H1 (cell line): ENCODE measurements around the gene KIFC1. TPM values are rescaled to one million over a fixed set of nuclear protein-coding genes. Genes with fewer than 3 reads are reported as not detected.
"Not testable (repeated sequence)": the region's sequence is repeated elsewhere in the genome, so short reads cannot be mapped to it uniquely, and the experiment has no call there.

Experiments
- CTCF ChIA-PET: fragments of 300-600 bp; sonication (Branson Sonifier 250); formaldehyde crosslinking; loops from one replicate; lab custom pipeline; 2021; ENCODE audit not compliant: partially characterized antibody; lab: Charles Lee
- POLR2A ChIA-PET: fragments of 300-600 bp; sonication (Branson Sonifier 250); formaldehyde crosslinking; loops from one replicate; lab custom pipeline; 2021; ENCODE audit warnings: inconsistent platforms; ENCODE audit not compliant: partially characterized antibody; lab: Charles Lee
- DNase-seq, 2 experiments: peaks; one replicate each; pipeline versions ENCODE4 v3.0.0 to v3.0.0-alpha.2; 2010 to 2022; ENCODE audit warnings: low spot score in 2 of 2, low read depth in 1 of 2, mixed read lengths in 1 of 2
- FAIRE-seq: peaks from 2 replicates; lab custom pipeline; 2011; peaks lifted over from hg19 to GRCh38; lab: Jason Lieb, UNC
- H2AFZ ChIP-seq: 2 replicates; pipeline ENCODE4 v1.8.1; 2012; ENCODE audit warnings: low read length, inconsistent platforms
- H2AK5ac ChIP-seq: 2 replicates; pipeline ENCODE4 v1.6.1; 2013; ENCODE audit warnings: low read depth, low read length
- H2BK120ac ChIP-seq: replicated peaks from 2 replicates; pipeline ENCODE3; 2013; ENCODE audit warnings: low read depth, low read length, inconsistent platforms
- H2BK12ac ChIP-seq: 2 replicates; pipeline ENCODE4 v1.6.1; 2013; ENCODE audit warnings: low read depth, low read length
- H2BK15ac ChIP-seq: 2 replicates; pipeline ENCODE4 v1.6.1; 2013; ENCODE audit warnings: low read length
- H2BK20ac ChIP-seq: 2 replicates; pipeline ENCODE4 v1.6.1; 2013; ENCODE audit warnings: low read length
- H2BK5ac ChIP-seq: 2 replicates; pipeline ENCODE4 v1.6.1; 2013; ENCODE audit warnings: low read depth, low read length
- H3K14ac ChIP-seq: 2 replicates; pipeline ENCODE4 v1.6.1; 2013; ENCODE audit warnings: inconsistent platforms; ENCODE audit not compliant: insufficient read length
- H3K18ac ChIP-seq: 2 replicates; pipeline ENCODE4 v1.6.1; 2013; ENCODE audit warnings: low read length; ENCODE audit errors: extremely low read depth
- H3K23ac ChIP-seq: 2 replicates; pipeline ENCODE4 v1.6.1; 2013; ENCODE audit warnings: inconsistent platforms; ENCODE audit not compliant: insufficient read length
- H3K23me2 ChIP-seq: 2 replicates; pipeline ENCODE4 v1.6.1; 2013; ENCODE audit warnings: low read depth, low read length
- H3K27ac ChIP-seq: 2 replicates; pipeline ENCODE4 v1.6.1; 2011; ENCODE audit warnings: low read depth, low read length, inconsistent platforms
- H3K27me3 ChIP-seq, 4 experiments: replicated peaks in 1 of 4; 1 replicate in 1 of 4; 2 replicates in 3 of 4; pipeline versions ENCODE4 v1.6.1 to v1.8.1; 2011 to 2013; ENCODE audit warnings: low read length in 3 of 4, mild to moderate bottlenecking in 3 of 4, inconsistent platforms in 2 of 4, mixed read lengths in 2 of 4, moderate library complexity in 1 of 4; ENCODE audit not compliant: control insufficient read depth in 3 of 4, insufficient read depth in 3 of 4; ENCODE audit errors: extremely low read depth in 1 of 4
- H3K36me3 ChIP-seq, 4 experiments: 2 replicates each; pipeline versions ENCODE4 v1.6.1 to v1.8.1; 2011 to 2013; ENCODE audit warnings: mild to moderate bottlenecking in 4 of 4, low read length in 3 of 4, moderate library complexity in 2 of 4, control low read depth in 1 of 4, inconsistent platforms in 1 of 4; ENCODE audit not compliant: insufficient read depth in 4 of 4, control insufficient read depth in 2 of 4
- H3K4ac ChIP-seq: replicated peaks from 2 replicates; pipeline ENCODE3; 2013; ENCODE audit warnings: low read length, low read depth, mixed read lengths, inconsistent platforms; ENCODE audit not compliant: insufficient read length
- H3K4me1 ChIP-seq, 4 experiments: replicated peaks in 1 of 4; 1 replicate in 1 of 4; 2 replicates in 3 of 4; pipeline versions ENCODE4 v1.6.1 to v1.8.1; 2011 to 2013; ENCODE audit warnings: low read length in 3 of 4, inconsistent platforms in 2 of 4, mixed read lengths in 1 of 4; ENCODE audit not compliant: insufficient read depth in 4 of 4, control insufficient read depth in 3 of 4
- H3K4me2 ChIP-seq, 2 experiments: 2 replicates each; pipeline versions ENCODE4 v1.6.1 to v1.8.1; 2011 to 2013; ENCODE audit warnings: low read depth in 2 of 2, low read length in 2 of 2, control low read depth in 1 of 2, inconsistent platforms in 1 of 2, mild to moderate bottlenecking in 1 of 2; ENCODE audit not compliant: insufficient read depth in 1 of 2
- H3K4me3 ChIP-seq, 4 experiments: fragments of 200-600, 300-600 bp in 1 of 4; sonication (generic), shearing (Covaris generic), sonication (Bioruptor Twin) in 1 of 4; 2 replicates each; pipeline versions ENCODE4 v1.5.1 to v1.8.1; 2011 to 2016; ENCODE audit warnings: low read length in 4 of 4, low read depth in 3 of 4, control low read depth in 2 of 4, inconsistent platforms in 2 of 4, mild to moderate bottlenecking in 2 of 4, mixed read lengths in 1 of 4, moderate library complexity in 1 of 4; ENCODE audit not compliant: insufficient read depth in 2 of 4; ENCODE audit errors: extremely low read depth in 1 of 4
- H3K56ac ChIP-seq: replicated peaks from 2 replicates; pipeline ENCODE3; 2013; ENCODE audit warnings: low read depth, mild to moderate bottlenecking, mixed read lengths, low read length, inconsistent platforms; ENCODE audit not compliant: insufficient read length
- H3K79me1 ChIP-seq: 2 replicates; pipeline ENCODE4 v1.6.1; 2013; ENCODE audit warnings: low read depth, low read length, control low read depth
- H3K79me2 ChIP-seq, 2 experiments: 2 replicates each; pipeline versions ENCODE4 v1.6.1 to v1.8.1; 2012 to 2013; ENCODE audit warnings: low read length in 2 of 2, mild to moderate bottlenecking in 2 of 2, inconsistent platforms in 1 of 2; ENCODE audit not compliant: insufficient read depth in 2 of 2, control insufficient read depth in 1 of 2
- H3K9ac ChIP-seq, 4 experiments: replicated peaks in 1 of 4; 1 replicate in 1 of 4; 2 replicates in 3 of 4; pipeline versions ENCODE4 v1.6.1 to v1.8.1; 2011 to 2013; ENCODE audit warnings: low read depth in 3 of 4, low read length in 3 of 4, control low read depth in 2 of 4, mild to moderate bottlenecking in 2 of 4, moderate library complexity in 2 of 4, inconsistent platforms in 1 of 4; ENCODE audit errors: extremely low read depth in 1 of 4
- H3K9me3 ChIP-seq, 2 experiments: 2 replicates each; pipeline versions ENCODE4 v1.6.1 to v1.8.1; 2012 to 2013; ENCODE audit warnings: mild to moderate bottlenecking in 2 of 2, moderate library complexity in 2 of 2, control low read depth in 1 of 2, inconsistent platforms in 1 of 2, low read depth in 1 of 2, low read length in 1 of 2, mixed read lengths in 1 of 2; ENCODE audit not compliant: insufficient read depth in 2 of 2
- H4K20me1 ChIP-seq, 2 experiments: replicated peaks in 1 of 2; 2 replicates each; pipeline versions ENCODE3 to v1.8.1; 2011 to 2013; ENCODE audit warnings: inconsistent platforms in 2 of 2, low read length in 2 of 2, mild to moderate bottlenecking in 1 of 2; ENCODE audit not compliant: insufficient read depth in 2 of 2, control insufficient read depth in 1 of 2
- H4K5ac ChIP-seq: 2 replicates; pipeline ENCODE4 v1.6.1; 2013; ENCODE audit warnings: low read length, low read depth, mixed read lengths, inconsistent platforms; ENCODE audit not compliant: insufficient read length
- H4K8ac ChIP-seq: 2 replicates; pipeline ENCODE4 v1.8.0; 2013; ENCODE audit warnings: mild to moderate bottlenecking, moderate library complexity, low read length, inconsistent platforms; ENCODE audit not compliant: insufficient read depth; ENCODE audit errors: extremely low read depth
- H4K91ac ChIP-seq: replicated peaks from 2 replicates; pipeline ENCODE3; 2013; ENCODE audit warnings: low read length, mixed read lengths, inconsistent platforms; ENCODE audit not compliant: insufficient read length
- WGBS, 2 experiments: shearing (Covaris generic) in 1 of 2; methylation state at CpG; one replicate each; pipeline versions ENCODE4 v1.1.6 to v1.1.7; 2013 to 2015; ENCODE audit warnings: low lambda C conversion rate in 2 of 2, mixed read lengths in 2 of 2, inconsistent platforms in 1 of 2, low coverage in 1 of 2, missing lambda C conversion rate in 1 of 2; ENCODE audit not compliant: insufficient replicate concordance in 2 of 2, insufficient coverage in 1 of 2, insufficient read length in 1 of 2; ENCODE audit errors: extremely low coverage in 1 of 2, missing lambda C conversion rate in 1 of 2; 5-methylcytosine and 5-hydroxymethylcytosine counted together
- polyA plus RNA-seq, 7 experiments: library from polyadenylated mRNA; depleted of rRNA in 3 of 7; stranded (reverse) in 5 of 7; unstranded in 2 of 7; fragments of >200 nt in 5 of 7; fragments of 200-250 nt in 2 of 7; gene quantifications; 1 replicate in 5 of 7; 2 replicates in 1 of 7; 4 replicates in 1 of 7; pipeline versions ENCODE4 v1.2.1 to v1.2.3, GENCODE V29; 2011 to 2013; ENCODE audit warnings: missing spikeins in 2 of 7, mixed read lengths in 2 of 7
- total RNA-seq: library from RNA; stranded (reverse); fragmentation: NEBNext Ultra II Directional; extraction: Animal tissue kit (Norgen Biotek cat#: 25700); gene quantifications from 2 replicates; pipeline ENCODE4 v1.2.1, GENCODE V29; 2021
- TF ChIP-seq, protein P1 (sequence below), 3 experiments: IDR thresholded peaks; 1 replicate in 2 of 3; 2 replicates in 1 of 3; pipeline versions ENCODE4 v1.5.1 to v1.6.1; 2011; ENCODE audit warnings: low read length in 3 of 3, mild to moderate bottlenecking in 3 of 3, inconsistent platforms in 2 of 3, low read depth in 1 of 3, moderate library complexity in 1 of 3; ENCODE audit not compliant: insufficient read depth in 1 of 3; ENCODE audit errors: control extremely low read depth in 1 of 3

KIFC1 gene
- total and polyA plus RNA-seq, 2 of the 8 experiments (the other 6 are each of a cell fraction or from before 2014, with no cell fraction given), result 46.6 to 64.3 TPM

DNA sequence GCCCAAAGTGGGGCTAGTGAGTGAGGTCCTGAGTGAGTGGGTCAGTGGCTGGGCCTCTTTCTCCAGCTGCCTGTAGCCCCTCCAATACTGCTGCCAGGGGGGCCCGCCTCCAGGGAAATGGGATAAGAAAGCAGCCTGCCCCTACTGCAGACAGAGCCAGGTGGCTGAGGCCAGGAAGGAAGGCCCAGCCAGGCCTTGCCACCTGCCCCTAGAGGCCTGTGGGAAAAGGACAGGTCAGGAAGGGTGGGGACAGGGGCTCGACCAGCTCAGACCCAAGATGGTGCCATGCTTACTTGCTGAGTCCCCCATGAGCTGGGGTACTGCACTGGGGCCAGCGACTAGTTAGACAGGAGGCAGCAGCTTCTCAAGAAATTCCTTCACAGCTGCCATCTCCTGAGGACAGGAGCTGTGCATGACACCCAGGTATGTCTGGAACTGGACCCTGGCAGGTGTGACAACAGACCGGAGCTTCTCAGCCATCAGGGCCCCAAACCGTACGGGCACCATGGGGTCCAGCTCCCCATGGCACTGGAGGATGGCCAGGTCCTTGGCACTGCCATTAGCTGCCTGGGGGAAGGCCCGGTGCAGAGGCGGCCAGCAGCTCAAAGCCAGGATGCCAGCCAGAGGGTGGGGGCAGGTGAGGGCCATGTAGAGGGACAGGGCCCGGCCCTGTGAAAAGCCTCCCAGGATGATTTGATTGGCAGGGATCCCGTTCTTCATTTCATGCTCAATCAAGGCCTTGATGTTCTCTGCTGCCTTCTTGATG lies 26.2 kb upstream of the KIFC1 start:
- H2BK12ac ChIP-seq, H3K27ac ChIP-seq: not testable (repeated sequence)
- TF ChIP-seq, protein P1, sequence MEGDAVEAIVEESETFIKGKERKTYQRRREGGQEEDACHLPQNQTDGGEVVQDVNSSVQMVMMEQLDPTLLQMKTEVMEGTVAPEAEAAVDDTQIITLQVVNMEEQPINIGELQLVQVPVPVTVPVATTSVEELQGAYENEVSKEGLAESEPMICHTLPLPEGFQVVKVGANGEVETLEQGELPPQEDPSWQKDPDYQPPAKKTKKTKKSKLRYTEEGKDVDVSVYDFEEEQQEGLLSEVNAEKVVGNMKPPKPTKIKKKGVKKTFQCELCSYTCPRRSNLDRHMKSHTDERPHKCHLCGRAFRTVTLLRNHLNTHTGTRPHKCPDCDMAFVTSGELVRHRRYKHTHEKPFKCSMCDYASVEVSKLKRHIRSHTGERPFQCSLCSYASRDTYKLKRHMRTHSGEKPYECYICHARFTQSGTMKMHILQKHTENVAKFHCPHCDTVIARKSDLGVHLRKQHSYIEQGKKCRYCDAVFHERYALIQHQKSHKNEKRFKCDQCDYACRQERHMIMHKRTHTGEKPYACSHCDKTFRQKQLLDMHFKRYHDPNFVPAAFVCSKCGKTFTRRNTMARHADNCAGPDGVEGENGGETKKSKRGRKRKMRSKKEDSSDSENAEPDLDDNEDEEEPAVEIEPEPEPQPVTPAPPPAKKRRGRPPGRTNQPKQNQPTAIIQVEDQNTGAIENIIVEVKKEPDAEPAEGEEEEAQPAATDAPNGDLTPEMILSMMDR (IDR thresholded peaks at IDR 0.05; ENCODE audit: control extremely low read depth in 1 of 3, insufficient read depth in 1 of 3, low read depth in 1 of 3, low read length in 3 of 3), result peak; percentile 13 to 43 (median 40); a peak in 3 of 4 replicates
- TF ChIP-seq, all 59 proteins: peak for 1; not testable (repeated sequence) for 58
- not testable (repeated sequence) for H3K36me3 ChIP-seq, H2BK5ac ChIP-seq, H3K23ac ChIP-seq, H3K14ac ChIP-seq, H2AFZ ChIP-seq, H3K4me2 ChIP-seq, H3K79me2 ChIP-seq, H3K4ac ChIP-seq, H3K23me2 ChIP-seq, H3K4me1 ChIP-seq, H3K79me1 ChIP-seq, H3K18ac ChIP-seq, H4K5ac ChIP-seq, H3K27me3 ChIP-seq, H2BK15ac ChIP-seq, H4K91ac ChIP-seq, FAIRE-seq, H2AK5ac ChIP-seq, H2BK120ac ChIP-seq, H3K9me3 ChIP-seq, H4K20me1 ChIP-seq, H3K56ac ChIP-seq, H3K4me3 ChIP-seq, H3K9ac ChIP-seq, H2BK20ac ChIP-seq, H4K8ac ChIP-seq
- POLR2A ChIA-PET, result interaction anchor here (0.6 to 0.9 kb wide), 4 partner anchors 9 to 22 kb away, joined by 3 to 4 read pairs (median 3); no protein-coding TSS in a partner anchor
- peak in 1 of 2 experiments; percentile 51 for DNase-seq
- WGBS, 2 experiments, result 88% methylated on average over 10 of the region's 10 CpGs; no CpG with 5 or more reads in 1 of the 2 experiments
- CTCF ChIA-PET, result interaction anchor here (0.7 to 2.5 kb wide), 7 partner anchors 9 to 167 kb away, joined by 3 to 11 read pairs (median 4); no protein-coding TSS in a partner anchor
